HG03060 (cell line): ENCODE results near the gene TGFBRAP1.

Source experiments
- ATAC-seq: cut with Tn5 transposase; IDR thresholded peaks from one replicate; pipeline ENCODE4 v1.9.1; 2021; ENCODE audit warnings: low read depth, moderate number of reproducible peaks; ENCODE audit not compliant: unreplicated experiment

TGFBRAP1 gene, protein sequence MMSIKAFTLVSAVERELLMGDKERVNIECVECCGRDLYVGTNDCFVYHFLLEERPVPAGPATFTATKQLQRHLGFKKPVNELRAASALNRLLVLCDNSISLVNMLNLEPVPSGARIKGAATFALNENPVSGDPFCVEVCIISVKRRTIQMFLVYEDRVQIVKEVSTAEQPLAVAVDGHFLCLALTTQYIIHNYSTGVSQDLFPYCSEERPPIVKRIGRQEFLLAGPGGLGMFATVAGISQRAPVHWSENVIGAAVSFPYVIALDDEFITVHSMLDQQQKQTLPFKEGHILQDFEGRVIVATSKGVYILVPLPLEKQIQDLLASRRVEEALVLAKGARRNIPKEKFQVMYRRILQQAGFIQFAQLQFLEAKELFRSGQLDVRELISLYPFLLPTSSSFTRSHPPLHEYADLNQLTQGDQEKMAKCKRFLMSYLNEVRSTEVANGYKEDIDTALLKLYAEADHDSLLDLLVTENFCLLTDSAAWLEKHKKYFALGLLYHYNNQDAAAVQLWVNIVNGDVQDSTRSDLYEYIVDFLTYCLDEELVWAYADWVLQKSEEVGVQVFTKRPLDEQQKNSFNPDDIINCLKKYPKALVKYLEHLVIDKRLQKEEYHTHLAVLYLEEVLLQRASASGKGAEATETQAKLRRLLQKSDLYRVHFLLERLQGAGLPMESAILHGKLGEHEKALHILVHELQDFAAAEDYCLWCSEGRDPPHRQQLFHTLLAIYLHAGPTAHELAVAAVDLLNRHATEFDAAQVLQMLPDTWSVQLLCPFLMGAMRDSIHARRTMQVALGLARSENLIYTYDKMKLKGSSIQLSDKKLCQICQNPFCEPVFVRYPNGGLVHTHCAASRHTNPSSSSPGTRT

GRCh38 chr2:105329561-105330495 is at the start of gene TGFBRAP1:
Gene TGFBRAP1, minus strand, starts transcription at chr2:105329735. Its CDS starts 21,434 bp downstream, at chr2:105308301.
- peak; percentile 33 for ATAC-seq

DNA sequence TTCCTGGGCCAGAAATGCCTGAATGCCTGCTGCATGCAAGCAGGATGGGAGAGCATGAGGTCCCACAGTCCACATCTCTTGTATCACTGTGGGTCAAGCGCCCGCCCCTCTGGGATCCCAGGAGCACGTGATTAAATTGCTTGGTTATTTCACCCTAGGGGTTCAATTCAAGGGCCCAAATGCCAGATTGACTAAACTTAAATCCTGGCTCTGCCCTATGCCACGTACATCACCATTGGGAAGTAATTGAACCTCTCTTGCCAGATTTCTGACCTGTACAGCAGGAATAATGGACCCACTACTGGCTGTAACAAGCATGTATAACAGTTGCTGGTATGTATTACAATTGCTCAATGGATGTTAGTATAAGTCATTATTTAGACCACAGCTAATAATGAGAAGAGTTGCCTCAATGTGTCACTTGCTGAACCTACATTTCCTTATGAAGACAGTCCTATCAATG is 49.4 kb upstream of the TGFBRAP1 start:
- no peak for ATAC-seq

GRCh38 chr2:105378276-105378840 is 48.8 kb upstream of the TGFBRAP1 start:
- ATAC-seq = no peak

- ATAC-seq = no peak
Observed at GRCh38 chr2:105377871-105378270, 48.3 kb upstream of the TGFBRAP1 start.

- ATAC-seq = no peak
Observed at GRCh38 chr2:105376789-105377240, 47.3 kb upstream of the TGFBRAP1 start.

- no peak for ATAC-seq
Observed at GRCh38 chr2:105376010-105376409, 46.5 kb upstream of the TGFBRAP1 start.

DNA sequence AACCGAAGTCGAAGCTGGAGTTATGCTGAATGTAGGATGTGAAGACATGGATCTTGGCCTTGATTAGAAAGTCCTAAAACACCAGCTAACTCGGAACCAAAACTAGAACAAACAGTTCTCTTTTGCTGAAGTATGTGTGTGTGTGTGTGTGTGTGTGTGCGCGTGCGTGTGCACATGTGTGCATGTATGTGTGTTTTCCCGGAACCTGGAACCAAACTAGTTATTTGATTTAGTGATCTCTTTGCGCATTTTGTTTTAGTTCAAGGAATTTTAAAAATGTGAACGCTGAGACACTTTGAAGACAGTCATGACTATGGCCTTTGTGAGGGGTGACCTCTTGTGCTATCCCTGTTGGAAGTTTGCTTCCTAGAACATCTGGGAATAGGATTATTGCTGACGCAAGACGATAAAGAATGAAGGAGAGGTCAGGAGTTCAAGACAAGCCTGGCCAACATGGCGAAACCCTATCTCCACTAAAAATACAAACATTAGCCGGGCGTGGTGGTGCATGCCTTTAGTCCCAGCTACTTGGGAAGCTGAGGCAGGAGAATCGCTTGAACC is 45.5 kb upstream of the TGFBRAP1 start:
- no peak for ATAC-seq

- ATAC-seq = no peak
Observed at GRCh38 chr2:105373895-105374401, 44.4 kb upstream of the TGFBRAP1 start.

- ATAC-seq = no peak
Observed at GRCh38 chr2:105373344-105373781, 43.8 kb upstream of the TGFBRAP1 start.

DNA sequence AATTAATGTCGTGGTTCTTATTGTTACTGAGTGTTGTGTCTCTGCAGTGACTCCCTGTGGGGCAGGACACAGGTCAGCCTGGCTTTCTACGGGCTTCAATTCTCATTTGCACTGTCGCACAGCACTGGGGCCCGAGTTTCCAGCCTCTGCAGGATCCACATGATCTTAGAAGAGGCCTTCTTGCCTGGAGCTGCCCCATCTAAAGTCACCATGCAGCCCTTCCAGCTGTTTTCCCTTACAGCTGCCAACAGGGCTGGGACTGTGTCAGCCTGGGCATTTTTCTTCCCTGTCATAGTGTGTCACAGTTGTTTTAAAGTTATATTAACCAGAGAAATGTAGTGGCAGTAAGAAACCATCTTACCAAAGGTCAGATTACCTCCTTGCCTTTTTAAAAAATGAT is 42.3 kb upstream of the TGFBRAP1 start:
- ATAC-seq = no peak

- no peak for ATAC-seq
Observed at GRCh38 chr2:105371156-105371555, 41.6 kb upstream of the TGFBRAP1 start.

- peak; percentile 73 for ATAC-seq
Observed at GRCh38 chr2:105369777-105370690, 40.5 kb upstream of the TGFBRAP1 start.

- no peak for ATAC-seq
Observed at GRCh38 chr2:105368759-105369408, 39.3 kb upstream of the TGFBRAP1 start.

- ATAC-seq = no peak
Observed at GRCh38 chr2:105365206-105365605, 35.7 kb upstream of the TGFBRAP1 start.

GRCh38 chr2:105364436-105365139 is 35.1 kb upstream of the TGFBRAP1 start:
- no peak for ATAC-seq

DNA sequence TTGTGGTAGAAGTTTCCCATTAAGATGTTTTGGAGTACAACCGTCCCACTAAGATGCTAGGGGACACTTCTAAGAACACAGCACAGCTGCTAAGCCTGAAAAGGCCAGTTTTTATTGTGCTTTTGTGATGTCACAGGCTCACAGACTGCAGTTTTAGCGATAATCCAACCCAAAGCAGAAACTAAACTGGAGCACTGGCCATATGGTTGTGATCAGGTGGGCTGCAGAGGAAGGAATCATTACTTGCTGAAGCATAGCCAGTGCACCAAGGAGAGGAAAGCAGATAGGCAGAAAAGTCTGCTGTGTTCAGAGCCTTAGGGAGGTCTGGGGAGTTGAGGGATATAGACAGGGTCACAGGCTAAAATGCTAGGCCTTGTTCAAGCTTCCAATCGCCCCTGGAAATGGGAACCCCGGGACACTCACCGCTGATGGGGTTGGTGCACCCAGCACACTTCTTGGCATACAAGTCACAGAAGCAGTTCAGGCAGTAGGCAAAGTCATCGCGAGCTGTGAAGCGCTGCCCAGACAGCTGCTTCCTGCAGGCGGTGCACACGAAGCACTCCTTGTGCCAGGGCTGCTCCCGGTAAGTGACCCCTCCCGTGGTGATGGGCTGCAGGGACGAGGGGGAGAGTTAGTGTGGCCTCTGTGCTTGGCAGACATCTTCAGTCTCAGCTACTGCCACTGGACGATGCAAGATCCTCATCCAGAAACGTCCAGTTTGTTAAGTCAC is 33.5 kb upstream of the TGFBRAP1 start:
- no peak for ATAC-seq
